Stomach (tissue), 4 donors: Measurements from ENCODE around the gene NRG2.

Experiments used
- POLR2A ChIP-seq, 4 donors: fragments of 450-650 bp; IDR thresholded peaks; one replicate each; pipeline ENCODE4 v1.6.1; 2016; ENCODE audit warnings: antibody characterized with exemption in 4 of 4, control low read depth in 2 of 4, mild to moderate bottlenecking in 1 of 4, moderate library complexity in 1 of 4
- TF ChIP-seq, protein P1 (sequence below), 7 experiments: fragments of 450-650 bp in 4 of 7; fragments of 200-600 bp in 3 of 7; sonication (generic) in 3 of 7; IDR thresholded peaks; one replicate each; pipeline ENCODE4 v1.5.1; 2016 to 2019; ENCODE audit warnings: antibody characterized with exemption in 7 of 7, control low read depth in 2 of 7, mild to moderate bottlenecking in 1 of 7

GRCh38 chr5:140033037-140033760, 9.9 kb downstream of the NRG2 start:
- TF ChIP-seq, protein P1, sequence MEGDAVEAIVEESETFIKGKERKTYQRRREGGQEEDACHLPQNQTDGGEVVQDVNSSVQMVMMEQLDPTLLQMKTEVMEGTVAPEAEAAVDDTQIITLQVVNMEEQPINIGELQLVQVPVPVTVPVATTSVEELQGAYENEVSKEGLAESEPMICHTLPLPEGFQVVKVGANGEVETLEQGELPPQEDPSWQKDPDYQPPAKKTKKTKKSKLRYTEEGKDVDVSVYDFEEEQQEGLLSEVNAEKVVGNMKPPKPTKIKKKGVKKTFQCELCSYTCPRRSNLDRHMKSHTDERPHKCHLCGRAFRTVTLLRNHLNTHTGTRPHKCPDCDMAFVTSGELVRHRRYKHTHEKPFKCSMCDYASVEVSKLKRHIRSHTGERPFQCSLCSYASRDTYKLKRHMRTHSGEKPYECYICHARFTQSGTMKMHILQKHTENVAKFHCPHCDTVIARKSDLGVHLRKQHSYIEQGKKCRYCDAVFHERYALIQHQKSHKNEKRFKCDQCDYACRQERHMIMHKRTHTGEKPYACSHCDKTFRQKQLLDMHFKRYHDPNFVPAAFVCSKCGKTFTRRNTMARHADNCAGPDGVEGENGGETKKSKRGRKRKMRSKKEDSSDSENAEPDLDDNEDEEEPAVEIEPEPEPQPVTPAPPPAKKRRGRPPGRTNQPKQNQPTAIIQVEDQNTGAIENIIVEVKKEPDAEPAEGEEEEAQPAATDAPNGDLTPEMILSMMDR (IDR thresholded peaks at IDR 0.05), result no peak
- no peak for TF ChIP-seq POLR2A (IDR thresholded peaks at IDR 0.05)
